K562 (cell line): ENCODE measurements around the gene PTPN14. TPM values are rescaled to one million over a fixed set of nuclear protein-coding genes. Genes with fewer than 3 reads are reported as not detected.

Experiments used
- ATAC-seq: fragments of 200-7000 bp; cut with Tn5 transposase; 3 replicates; pipeline ENCODE4 v1.9.1; 2020; ENCODE audit warnings: moderate library complexity
- BruUV-seq: library from RNA; stranded (reverse); fragments of 400-500 nt; replicated peaks from 2 replicates; lab custom pipeline; 2021; lab: Mats Ljungman, UMichigan
- CTCF ChIA-PET: fragments of 300-600 bp; formaldehyde crosslinking; extraction: SDS; loops from one replicate; lab custom pipeline; 2021; ENCODE audit warnings: low intra/inter-chr PET ratio; lab: Yijun Ruan, JAX
- POLR2A ChIA-PET: fragments of 300-600, 350-650 bp; sonication (Branson Sonifier 250); formaldehyde crosslinking; extraction: SDS; loops from one replicate; lab custom pipeline; 2021; ENCODE audit warnings: antibody characterized with exemption, inconsistent platforms; lab: Yijun Ruan, JAX
- DNase-seq, 4 experiments: peaks; one replicate each; pipeline versions ENCODE4 v3.0.0 to v3.0.0-alpha.2; 2011 to 2018; ENCODE audit warnings: low spot score in 3 of 4, mixed read lengths in 3 of 4; ENCODE audit errors: extremely low read depth in 1 of 4
- FAIRE-seq: peaks from 2 replicates; lab custom pipeline; 2011; peaks lifted over from hg19 to GRCh38; lab: Jason Lieb, UNC
- H2AFZ ChIP-seq: 2 replicates; pipeline ENCODE4 v1.6.0; 2011; ENCODE audit warnings: low read depth, low read length, control low read depth, inconsistent platforms
- H3K27ac ChIP-seq: fragments of 200-600 bp; 3 replicates; pipeline ENCODE4 v1.8.0; 2011; ENCODE audit warnings: low read depth, mild to moderate bottlenecking, control low read depth, inconsistent platforms, low read length, moderate library complexity, mixed read lengths; ENCODE audit errors: extremely low read depth
- H3K27me3 ChIP-seq, 2 experiments: fragments of 300-600 bp in 1 of 2; 2 replicates in 1 of 2; 3 replicates in 1 of 2; pipeline versions ENCODE4 v1.6.0 to v1.8.0; 2011; ENCODE audit warnings: inconsistent platforms in 2 of 2, low read length in 2 of 2, mild to moderate bottlenecking in 1 of 2, mixed read lengths in 1 of 2, moderate library complexity in 1 of 2; ENCODE audit not compliant: control insufficient read depth in 2 of 2, insufficient read depth in 2 of 2
- H3K36me3 ChIP-seq: fragments of 300-600 bp; 3 replicates; pipeline ENCODE4 v1.8.0; 2011; ENCODE audit warnings: mild to moderate bottlenecking, low read length, inconsistent platforms; ENCODE audit not compliant: control insufficient read depth, insufficient read depth
- H3K4me1 ChIP-seq, 2 experiments: fragments of 200-600 bp in 1 of 2; replicated peaks in 1 of 2; 2 replicates in 1 of 2; 3 replicates in 1 of 2; pipeline versions ENCODE4 v1.5.1 to v1.8.0; 2011; ENCODE audit warnings: inconsistent platforms in 2 of 2, low read length in 2 of 2, mild to moderate bottlenecking in 1 of 2, mixed read lengths in 1 of 2, moderate library complexity in 1 of 2; ENCODE audit not compliant: control insufficient read depth in 2 of 2, insufficient read depth in 2 of 2
- H3K4me2 ChIP-seq: 2 replicates; pipeline ENCODE4 v1.6.1; 2011; ENCODE audit warnings: low read length, control low read depth, inconsistent platforms, mixed read lengths; ENCODE audit not compliant: insufficient read depth
- H3K4me3 ChIP-seq: fragments of 200-600 bp; sonication (generic), shearing (Covaris generic); 2 replicates; pipeline ENCODE4 v1.5.1; 2016; ENCODE audit warnings: control low read depth, inconsistent platforms
- H3K79me2 ChIP-seq: fragments of 200-600 bp; 3 replicates; pipeline ENCODE4 v1.8.0; 2011; ENCODE audit warnings: low read length, inconsistent platforms; ENCODE audit not compliant: control insufficient read depth, insufficient read depth
- H3K9ac ChIP-seq, 2 experiments: 2 replicates each; pipeline versions ENCODE4 v1.6.0 to v1.6.1; 2011; ENCODE audit warnings: low read depth in 2 of 2, low read length in 2 of 2, control low read depth in 1 of 2, inconsistent platforms in 1 of 2, mild to moderate bottlenecking in 1 of 2, mixed read lengths in 1 of 2; ENCODE audit not compliant: insufficient read depth in 1 of 2
- H3K9me1 ChIP-seq: one replicate; pipeline ENCODE4 v1.6.0; 2011; ENCODE audit warnings: inconsistent platforms, mild to moderate bottlenecking, low read length, moderate library complexity; ENCODE audit not compliant: control insufficient read depth, insufficient read depth
- H3K9me3 ChIP-seq: replicated peaks from 2 replicates; pipeline ENCODE4 v1.5.1; 2011; ENCODE audit warnings: low read depth, low read length, inconsistent platforms; ENCODE audit not compliant: control insufficient read depth, insufficient read depth
- H4K20me1 ChIP-seq: replicated peaks from 2 replicates; pipeline ENCODE4 v1.6.1; 2011; ENCODE audit warnings: low read length, inconsistent platforms, mixed read lengths; ENCODE audit not compliant: control insufficient read depth, insufficient read depth
- CBX2 ChIP-seq: fragments of 200-600 bp; sonication (generic); IDR thresholded peaks from one replicate; pipeline ENCODE4 v1.6.1; 2012; ENCODE audit warnings: mild to moderate bottlenecking, low read length, inconsistent platforms; ENCODE audit not compliant: insufficient read depth, poor library complexity, severe bottlenecking
- GTF2E2 ChIP-seq: fragments of 200-800 bp; sonication (Bioruptor generic); IDR thresholded peaks from 2 replicates; pipeline ENCODE4 v1.6.1; 2016; ENCODE audit warnings: missing genetic modification characterization, missing compliant biosample characterization
- ILF3 ChIP-seq: fragments of 450-650 bp; IDR thresholded peaks from 2 replicates; pipeline ENCODE4 v1.6.1; 2018; ENCODE audit warnings: antibody characterized with exemption, mild to moderate bottlenecking, moderate library complexity, borderline replicate concordance
- IRF1 ChIP-seq: sonication (generic); formaldehyde crosslinking; IDR thresholded peaks from 2 replicates; pipeline ENCODE4 v1.8.0; 2022; ENCODE audit warnings: missing genetic modification reagents, mild to moderate bottlenecking, borderline replicate concordance
- JUNB ChIP-seq: fragments of 450-650 bp; formaldehyde crosslinking; conservative IDR thresholded peaks from 2 replicates; pipeline ENCODE4 v1.4.0; 2020; ENCODE audit warnings: mild to moderate bottlenecking
- PHB2 ChIP-seq: fragments of 450-650 bp; IDR thresholded peaks from 2 replicates; pipeline ENCODE4 v1.6.1; 2017; ENCODE audit warnings: low read depth
- SFPQ ChIP-seq: fragments of 200-400 bp; formaldehyde crosslinking; IDR thresholded peaks from 2 replicates; pipeline ENCODE4 v1.6.1; 2017; ENCODE audit warnings: mild to moderate bottlenecking, low read depth, low read length, moderate library complexity
- TAF9B ChIP-seq: fragments of 450-650 bp; IDR thresholded peaks from 2 replicates; pipeline ENCODE4 v1.6.1; 2018; ENCODE audit warnings: mild to moderate bottlenecking; ENCODE audit not compliant: partially characterized antibody
- TBL1XR1 ChIP-seq, 2 experiments: IDR thresholded peaks; 2 replicates each; pipeline ENCODE4 v1.6.1; 2012; ENCODE audit warnings: improper control_type of control experiment in 2 of 2, low read length in 2 of 2, mild to moderate bottlenecking in 1 of 2
- TEAD4 ChIP-seq, 2 experiments: sonication (generic) in 1 of 2; formaldehyde crosslinking in 1 of 2; IDR thresholded peaks; 2 replicates each; pipeline versions ENCODE4 v1.6.1 to v1.8.0; 2012 to 2022; ENCODE audit warnings: borderline replicate concordance in 1 of 2, inconsistent platforms in 1 of 2, low read length in 1 of 2, mild to moderate bottlenecking in 1 of 2, missing genetic modification reagents in 1 of 2
- ZNF76 ChIP-seq: fragments of 250-450 bp; sonication (Bioruptor Pico); IDR thresholded peaks from 2 replicates; pipeline ENCODE4 v1.4.0; 2020; ENCODE audit warnings: mild to moderate bottlenecking, moderate library complexity, borderline replicate concordance
- WGBS: fragments of 100-300 bp; shearing (Covaris generic); methylation state at CpG from one replicate; pipeline ENCODE4 v1.1.6; 2016; ENCODE audit warnings: low coverage, mixed read lengths; ENCODE audit not compliant: insufficient coverage; ENCODE audit errors: missing lambda C conversion rate; 5-methylcytosine and 5-hydroxymethylcytosine counted together
- in situ Hi-C: fragments of 300-500 bp; cut with MboI; formaldehyde crosslinking; loops from 4 replicates; pipeline ENCODE4 v1.15.0; 2018; ENCODE audit warnings: inconsistent platforms, mixed read lengths
- intact Hi-C: fragments of 100-400 bp; cut with micrococcal nuclease; formaldehyde crosslinking; loops from 2 replicates; pipeline ENCODE4 v1.14.2; 2022
- polyA plus RNA-seq, 8 experiments: library from polyadenylated mRNA; depleted of rRNA in 4 of 8; stranded (reverse) in 5 of 8; unstranded in 3 of 8; fragments of >200 nt; fragmentation: Nextera tagmentation in 2 of 8; fragmentation: Illumina TruSeq in 1 of 8; extraction: Ambion mirVana in 2 of 8; extraction: Trizol in 1 of 8; gene quantifications; 2 replicates each; pipeline versions ENCODE4 v1.2.1 to v1.2.3, GENCODE V29; 2011 to 2014; ENCODE audit warnings: inconsistent platforms in 1 of 8, missing spikeins in 1 of 8
- total RNA-seq, 7 experiments: library from RNA; depleted of rRNA in 6 of 7; stranded (reverse); fragments of >200 nt in 6 of 7; fragmentation: Illumina TruSeq in 2 of 7; extraction: Trizol in 2 of 7; gene quantifications; 2 replicates each; pipeline versions ENCODE4 v1.2.1 to v1.2.3, GENCODE V29; 2011 to 2021; ENCODE audit warnings: low replicate concordance in 1 of 7

Gene PTPN14
- total and polyA plus RNA-seq, 9 of the 15 experiments (the other 6 are each of a cell fraction or from before 2014, with no cell fraction given): 0.01 to 0.29 (median 0.04) TPM; not detected in 6

DNA sequence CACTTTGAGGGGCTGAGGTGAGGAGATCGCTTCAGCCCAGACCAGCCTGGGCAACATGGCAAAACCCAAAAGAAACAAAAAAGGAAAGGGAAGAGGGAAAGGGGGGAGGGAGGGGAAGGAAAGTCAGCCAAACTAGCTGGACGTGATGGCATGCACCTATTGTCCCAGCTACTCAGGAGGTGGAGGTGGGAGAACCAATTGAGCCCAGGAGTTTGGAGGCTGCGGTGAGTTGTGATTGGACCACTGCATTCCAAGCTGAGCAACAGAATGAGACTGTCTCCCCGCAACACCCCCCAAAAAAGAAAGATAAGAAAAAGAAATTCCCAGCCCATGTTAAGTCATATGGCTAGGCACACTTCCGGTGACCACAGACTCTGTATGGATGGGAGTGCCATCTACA lies 128.4 kb downstream of the PTPN14 start:
- in situ Hi-C loops: no loop called here
- CTCF ChIA-PET: no interaction called here
- FAIRE-seq: no peak

DNA sequence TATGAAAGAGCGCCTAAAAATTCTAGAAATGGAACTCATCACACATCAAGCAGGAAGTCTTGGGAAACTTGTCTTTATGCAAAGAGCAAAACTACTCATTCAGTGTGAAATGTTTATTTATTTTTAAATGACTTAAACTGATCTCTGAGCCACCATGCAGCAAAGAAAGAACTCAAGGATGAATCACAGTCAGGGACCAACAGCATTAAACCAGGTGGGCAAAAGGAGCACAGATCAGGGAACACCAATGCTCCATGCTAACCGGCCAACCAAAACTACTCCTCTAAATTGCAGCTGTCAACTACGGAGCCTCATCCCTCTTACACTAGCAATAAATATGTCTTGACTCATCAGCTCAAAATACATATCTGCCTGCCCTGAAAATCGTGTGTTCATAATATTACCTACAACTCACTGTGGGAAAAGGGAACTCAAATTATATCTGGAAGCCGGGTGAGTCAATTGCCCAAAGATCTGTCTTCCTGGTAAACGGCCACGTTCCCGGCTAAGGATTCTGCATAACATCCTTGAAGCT lies 129.2 kb downstream of the PTPN14 start:
- Histone ChIP-seq H4K20me1 (no peaks in the 10 kb centered on the region), H3K4me2 (no peak overlapping the region), H3K27me3 (peaks cover 0 to 16% of the 10 kb centered on the region in 2 experiments; a peak in 3 of 5 replicates), H3K27ac (no peak overlapping the region), H3K9ac (no peak overlapping the region), H2AFZ (no peak overlapping the region; the same call in 1 of the 2 replicates), H3K4me3 (no peak overlapping the region), H3K4me1 (peaks cover 0 to 14% of the 10 kb centered on the region in 2 experiments; a peak in 3 of 5 replicates), H3K9me1 (no peaks in the 10 kb centered on the region), H3K9me3 (no peaks in the 10 kb centered on the region), H3K79me2 (no peaks in the 10 kb centered on the region), H3K36me3 (no peaks in the 10 kb centered on the region)
- POLR2A ChIA-PET: no interaction called here
- intact Hi-C loops (no loop called here), in situ Hi-C loops (no loop called here)
- BruUV-seq: no TSS peak
- DNase-seq: no peak
- CTCF ChIA-PET: no interaction called here
- 2% methylated on average over 8 of the region's 8 CpGs for WGBS
- no peak for ATAC-seq
- no peak for FAIRE-seq
- TF ChIP-seq SFPQ (no peak), ZNF76 (CRISPR knock-in tag) (no peak), GTF2E2 (tag) (no peak), TBL1XR1 (IDR thresholded peaks at IDR 0.05; ENCODE audit: low read length in 2 of 2) (no peak), JUNB (CRISPR knock-in tag) (no peak), ILF3 (no peak), TEAD4 (IDR thresholded peaks at IDR 0.05; ENCODE audit: low read length) (no peak), TEAD4 (CRISPR knock-in tag; IDR thresholded peaks at IDR 0.05; ENCODE audit: borderline replicate concordance) (no peak), TAF9B (no peak), PHB2 (no peak)

More for the DNA sequence above, 128.4 kb downstream of the PTPN14 start:
- Histone ChIP-seq H3K9me1 (no peaks in the 10 kb centered on the region), H3K9ac (no peak overlapping the region), H3K27ac (no peak overlapping the region), H3K9me3 (no peaks in the 10 kb centered on the region), H3K4me3 (no peak overlapping the region), H3K27me3 (peaks cover 0 to 11% of the 10 kb centered on the region in 2 experiments; a peak in 3 of 5 replicates), H3K36me3 (no peaks in the 10 kb centered on the region), H3K79me2 (no peaks in the 10 kb centered on the region), H4K20me1 (no peaks in the 10 kb centered on the region), H3K4me2 (no peak overlapping the region), H3K4me1 (peaks cover 0 to 14% of the 10 kb centered on the region in 2 experiments; a peak in 3 of 5 replicates), H2AFZ (no peak overlapping the region)
- intact Hi-C loops: no loop called here
- BruUV-seq: no TSS peak
- WGBS: 3% methylated on average over 5 of the region's 5 CpGs
- POLR2A ChIA-PET: no interaction called here
- TF ChIP-seq IRF1 (CRISPR knock-in tag) (no peak), CBX2 (no peak)
- ATAC-seq: no peak
- no peak for DNase-seq
